Right atrium auricular region (tissue), 2 donors: ENCODE measurements around the gene MISP3. TPM values are rescaled to one million over a fixed set of nuclear protein-coding genes. Genes with fewer than 3 reads are reported as not detected.

ENCODE experiments used
- DNase-seq: peaks from one replicate; pipeline ENCODE4 v3.0.0-alpha.2; 2019; ENCODE audit warnings: low spot score
- H3K27ac ChIP-seq, 2 donors: fragments of 200-600 bp; sonication (generic); 1 replicate in 1 of 2; 2 replicates in 1 of 2; pipeline ENCODE4 v1.5.1; 2016 to 2019
- H3K27me3 ChIP-seq, 2 donors: fragments of 200-600 bp; sonication (generic); one replicate each; pipeline versions ENCODE4 v1.5.1 to v1.6.0; 2017 to 2019
- H3K36me3 ChIP-seq: fragments of 200-600 bp; sonication (generic); one replicate; pipeline ENCODE4 v1.5.1; 2016
- H3K4me1 ChIP-seq, 2 donors: fragments of 200-600 bp; sonication (generic); one replicate each; pipeline versions ENCODE4 v1.5.1 to v1.6.0; 2017 to 2019
- H3K4me3 ChIP-seq, 2 donors: fragments of 200-600 bp; sonication (generic); 1 replicate in 1 of 2; 2 replicates in 1 of 2; pipeline ENCODE4 v1.5.1; 2017 to 2019; ENCODE audit warnings: mild to moderate bottlenecking in 1 of 2, moderate library complexity in 1 of 2
- H3K9me3 ChIP-seq, 2 donors: fragments of 200-600 bp; sonication (generic); one replicate each; pipeline ENCODE4 v1.5.1; 2019
- CTCF ChIP-seq, 2 donors: fragments of 200-600 bp; sonication (generic); IDR thresholded peaks; one replicate each; pipeline ENCODE4 v1.5.1; 2019; ENCODE audit warnings: antibody characterized with exemption in 2 of 2
- total RNA-seq, 2 donors: library from RNA; depleted of rRNA; stranded (reverse); fragments of >200 nt; gene quantifications; one replicate each; pipeline ENCODE4 v1.1.0, GENCODE V29; 2016

The MISP3 gene
- total RNA-seq, 2 donors from 2014 or later = 8.7 to 12.1 TPM

DNA sequence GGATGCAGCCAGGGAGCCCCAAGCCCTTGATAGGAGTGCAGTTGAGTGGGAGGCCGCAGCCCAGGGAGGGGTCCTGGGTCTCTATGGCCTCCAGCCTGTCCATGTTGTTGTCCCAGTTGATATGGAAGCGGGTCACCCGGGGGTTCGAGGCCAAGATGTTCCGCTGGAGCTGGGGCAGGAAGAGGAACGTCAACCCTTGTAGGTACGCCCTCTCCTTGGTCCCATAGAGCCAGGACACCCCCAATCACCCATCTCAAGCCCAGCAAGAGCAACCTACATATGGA, 47.9 kb downstream of the MISP3 start:
- Histone ChIP-seq H3K27me3 (no peaks in the 10 kb centered on the region), H3K4me1 (peaks cover 0 to 40% of the 10 kb centered on the region in 2 donors), H3K27ac (peak overlapping the region; percentile 96 to 99), H3K4me3 (no peak overlapping the region), H3K36me3 (no peaks in the 10 kb centered on the region), H3K9me3 (no peaks in the 10 kb centered on the region)
- TF ChIP-seq CTCF (IDR thresholded peaks at IDR 0.05) = no peak
- DNase-seq = no peak

- Histone ChIP-seq H3K27ac (no peak overlapping the region), H3K4me1 (peaks cover 0 to 32% of the 10 kb centered on the region in 2 donors), H3K4me3 (no peak overlapping the region), H3K9me3 (no peaks in the 10 kb centered on the region), H3K36me3 (no peaks in the 10 kb centered on the region), H3K27me3 (no peaks in the 10 kb centered on the region)
- TF ChIP-seq CTCF (IDR thresholded peaks at IDR 0.05) = no peak
- no peak for DNase-seq
Observed at GRCh38 chr19:14122924-14123323, 50.3 kb downstream of the MISP3 start.

Other genes starting within 250 kb of the MISP3 start
- gene NANOS3, start 195.7 kb upstream of the MISP3 start, total RNA-seq = not detected
- gene BRME1, start 166.7 kb upstream of the MISP3 start, total RNA-seq = under 1 TPM; 0.28 to 0.70 TPM
- gene CC2D1A, start 166.6 kb upstream of the MISP3 start, total RNA-seq = 10 to 100 TPM; 16.1 to 22.6 TPM
- 1 to 10 TPM in 1 of 2 donors, under 1 TPM in 1; 0.47 to 1.1 TPM for gene PODNL1, start 134.4 kb upstream of the MISP3 start, total RNA-seq
- gene DCAF15, start 120.3 kb upstream of the MISP3 start, total RNA-seq = 10 to 100 TPM; 10.6 to 12.2 TPM
- 1 to 10 TPM; 3.2 to 5.2 TPM for gene RFX1, start 66.5 kb upstream of the MISP3 start, total RNA-seq
- gene RLN3, start 44.6 kb upstream of the MISP3 start, total RNA-seq = not detected
- gene IL27RA, start 41.0 kb upstream of the MISP3 start, total RNA-seq = 1 to 10 TPM; 3.5 to 3.7 TPM
- under 1 TPM; 0.28 to 0.37 TPM for gene PALM3, start 10.7 kb upstream of the MISP3 start, total RNA-seq
- not detected for gene C19orf67, start 13.0 kb downstream of the MISP3 start, total RNA-seq
- gene SAMD1, start 18.0 kb downstream of the MISP3 start, total RNA-seq = 10 to 100 TPM; 20.2 to 38.2 TPM
- gene PRKACA, start 45.0 kb downstream of the MISP3 start, total RNA-seq = 100 to 1,000 TPM; 144 to 185 TPM
- 1 to 10 TPM in 1 of 2 donors, under 1 TPM in 1; 0.43 to 1.4 TPM for gene ASF1B, start 63.8 kb downstream of the MISP3 start, total RNA-seq
- gene ADGRL1, start 133.4 kb downstream of the MISP3 start, total RNA-seq = 10 to 100 TPM; 21.0 to 31.2 TPM